Astrocyte (in vitro differentiated cells and primary cell): ENCODE data around the gene UBE2E2. TPM values are rescaled to one million over a fixed set of nuclear protein-coding genes. Genes with fewer than 3 reads are reported as not detected.

Experiments used
- DNase-seq: peaks from one replicate; pipeline ENCODE4 v3.0.0-alpha.2; 2010; ENCODE audit warnings: low read depth
- FAIRE-seq: peaks from 2 replicates; lab custom pipeline; 2011; peaks lifted over from hg19 to GRCh38; lab: Jason Lieb, UNC
- H2AFZ ChIP-seq: 2 replicates; pipeline ENCODE4 v1.6.0; 2012; ENCODE audit warnings: low read depth, low read length, inconsistent platforms
- H3K27ac ChIP-seq: 2 replicates; pipeline ENCODE4 v1.5.1; 2011; ENCODE audit warnings: low read depth, low read length, inconsistent platforms
- H3K27me3 ChIP-seq: 2 replicates; pipeline ENCODE4 v1.6.0; 2011; ENCODE audit warnings: low read length, inconsistent platforms; ENCODE audit not compliant: insufficient read depth
- H3K36me3 ChIP-seq: 2 replicates; pipeline ENCODE4 v1.5.1; 2011; ENCODE audit warnings: low read length, inconsistent platforms; ENCODE audit not compliant: insufficient read depth
- H3K4me1 ChIP-seq: 2 replicates; pipeline ENCODE4 v1.5.1; 2011; ENCODE audit warnings: low read length, inconsistent platforms; ENCODE audit not compliant: insufficient read depth
- H3K4me2 ChIP-seq: 2 replicates; pipeline ENCODE4 v1.6.0; 2012; ENCODE audit warnings: low read length, inconsistent platforms
- H3K4me3 ChIP-seq: 2 replicates; pipeline ENCODE4 v1.5.1; 2011; ENCODE audit warnings: low read depth, mild to moderate bottlenecking, low read length, inconsistent platforms; ENCODE audit not compliant: insufficient read depth
- H3K79me2 ChIP-seq: 2 replicates; pipeline ENCODE4 v1.6.0; 2012; ENCODE audit warnings: mild to moderate bottlenecking, low read length, inconsistent platforms; ENCODE audit not compliant: insufficient read depth
- H3K9ac ChIP-seq: 2 replicates; pipeline ENCODE4 v1.6.0; 2012; ENCODE audit warnings: mild to moderate bottlenecking, low read length, inconsistent platforms
- H3K9me3 ChIP-seq: 2 replicates; pipeline ENCODE4 v1.5.1; 2012; ENCODE audit warnings: low read depth, mild to moderate bottlenecking, low read length, inconsistent platforms; ENCODE audit not compliant: insufficient read depth
- H4K20me1 ChIP-seq: 2 replicates; pipeline ENCODE4 v1.6.0; 2012; ENCODE audit warnings: low read length, inconsistent platforms; ENCODE audit not compliant: insufficient read depth
- H3K27ac Mint-ChIP-seq: one replicate; pipeline ENCODE4 v1.8.0; 2021; ENCODE audit warnings: mild to moderate bottlenecking, mixed read lengths; ENCODE audit not compliant: unreplicated experiment
- H3K27me3 Mint-ChIP-seq: one replicate; pipeline ENCODE4 v1.8.0; 2021; ENCODE audit warnings: low read depth, mixed read lengths; ENCODE audit not compliant: unreplicated experiment
- H3K36me3 Mint-ChIP-seq: one replicate; pipeline ENCODE4 v1.8.0; 2021; ENCODE audit warnings: low read depth, mixed read lengths; ENCODE audit not compliant: unreplicated experiment
- H3K4me1 Mint-ChIP-seq: one replicate; pipeline ENCODE4 v1.8.0; 2021; ENCODE audit warnings: low read depth, mixed read lengths; ENCODE audit not compliant: unreplicated experiment
- H3K4me3 Mint-ChIP-seq: one replicate; pipeline ENCODE4 v1.8.0; 2021; ENCODE audit warnings: mild to moderate bottlenecking, moderate library complexity, mixed read lengths; ENCODE audit not compliant: unreplicated experiment
- H3K9me3 Mint-ChIP-seq: one replicate; pipeline ENCODE4 v1.8.0; 2021; ENCODE audit warnings: mild to moderate bottlenecking, mixed read lengths; ENCODE audit not compliant: unreplicated experiment
- CTCF ChIP-seq: IDR thresholded peaks from 2 replicates; pipeline ENCODE4 v1.5.1; 2011; ENCODE audit warnings: low read depth, mild to moderate bottlenecking, inconsistent platforms, low read length, moderate library complexity; ENCODE audit not compliant: insufficient read depth
- EZH2 ChIP-seq: IDR thresholded peaks from 2 replicates; pipeline ENCODE4 v1.6.1; 2012; ENCODE audit warnings: mild to moderate bottlenecking, low read length, inconsistent platforms; ENCODE audit not compliant: insufficient read depth
- total RNA-seq: library from RNA; stranded (reverse); gene quantifications from 2 replicates; pipeline ENCODE4 v1.2.1, GENCODE V29; 2021

The UBE2E2 gene
- total RNA-seq, 1 donor from 2014 or later = 89.8 TPM

- H3K79me2 ChIP-seq = peaks cover 28% of the 10 kb centered on the region
- H3K4me2 ChIP-seq = no peak overlapping the region
- DNase-seq (peak; percentile 66), FAIRE-seq (no peak)
- no peak overlapping the region for H3K27ac ChIP-seq
- H3K4me1 ChIP-seq = no peaks in the 10 kb centered on the region
- Mint-ChIP-seq H3K36me3 (peaks cover 3% of the 10 kb centered on the region), H3K27me3 (no peaks in the 10 kb centered on the region), H3K4me3 (no peak overlapping the region), H3K27ac (no peak overlapping the region), H3K9me3 (peaks cover 3% of the 10 kb centered on the region), H3K4me1 (peaks cover 44% of the 10 kb centered on the region)
- H4K20me1 ChIP-seq = peaks cover 29% of the 10 kb centered on the region
- no peak overlapping the region for H2AFZ ChIP-seq
- H3K4me3 ChIP-seq = no peak overlapping the region
- H3K36me3 ChIP-seq = no peaks in the 10 kb centered on the region
- H3K9me3 ChIP-seq = no peaks in the 10 kb centered on the region
- no peaks in the 10 kb centered on the region for H3K27me3 ChIP-seq
- TF ChIP-seq EZH2 (no peak), CTCF (no peak)
- H3K9ac ChIP-seq = no peak overlapping the region
These were observed 101.3 kb downstream of the UBE2E2 start for GRCh38 chr3:23304424-23304823.

- Histone ChIP-seq H3K4me2 (no peak overlapping the region), H2AFZ (no peak overlapping the region), H3K4me3 (no peak overlapping the region), H3K36me3 (no peaks in the 10 kb centered on the region), H3K27me3 (no peaks in the 10 kb centered on the region), H3K27ac (no peak overlapping the region), H3K4me1 (no peaks in the 10 kb centered on the region), H3K9ac (no peak overlapping the region), H3K79me2 (peaks cover 20% of the 10 kb centered on the region), H4K20me1 (peaks cover 14% of the 10 kb centered on the region), H3K9me3 (no peaks in the 10 kb centered on the region)
- H3K36me3 Mint-ChIP-seq = peaks cover 2% of the 10 kb centered on the region
- no peak overlapping the region for H3K4me3 Mint-ChIP-seq
- TF ChIP-seq CTCF (no peak), EZH2 (no peak)
- DNase-seq (no peak), FAIRE-seq (no peak)
- H3K9me3 Mint-ChIP-seq = no peaks in the 10 kb centered on the region
- peaks cover 35% of the 10 kb centered on the region for H3K4me1 Mint-ChIP-seq
- no peaks in the 10 kb centered on the region for H3K27me3 Mint-ChIP-seq
- H3K27ac Mint-ChIP-seq = no peak overlapping the region
These were observed 106.0 kb downstream of the UBE2E2 start for GRCh38 chr3:23308986-23309625.

- Mint-ChIP-seq H3K4me1 (peaks cover 39% of the 10 kb centered on the region), H3K9me3 (no peaks in the 10 kb centered on the region), H3K4me3 (no peak overlapping the region), H3K27me3 (no peaks in the 10 kb centered on the region), H3K36me3 (peaks cover 2% of the 10 kb centered on the region), H3K27ac (no peak overlapping the region)
- no peak overlapping the region for H3K4me3 ChIP-seq
- DNase-seq = no peak
- FAIRE-seq = no peak
- H3K4me1 ChIP-seq = peaks cover 5% of the 10 kb centered on the region
- H4K20me1 ChIP-seq = peaks cover 23% of the 10 kb centered on the region
- no peaks in the 10 kb centered on the region for H3K27me3 ChIP-seq
- TF ChIP-seq EZH2 (no peak), CTCF (no peak)
- no peak overlapping the region for H3K27ac ChIP-seq
- no peak overlapping the region for H3K9ac ChIP-seq
- H3K79me2 ChIP-seq = peaks cover 11% of the 10 kb centered on the region
- no peaks in the 10 kb centered on the region for H3K36me3 ChIP-seq
- no peak overlapping the region for H3K4me2 ChIP-seq
- H2AFZ ChIP-seq = no peak overlapping the region
- H3K9me3 ChIP-seq = no peaks in the 10 kb centered on the region
These were observed 109.7 kb downstream of the UBE2E2 start for GRCh38 chr3:23312866-23313265.
